GM12801 (cell line): ENCODE data around the gene RASD2.

Experiments
- TF ChIP-seq, protein P1 (sequence below): IDR thresholded peaks from one replicate; pipeline ENCODE4 v1.5.1; 2011; ENCODE audit warnings: control low read depth; ENCODE audit not compliant: insufficient read length; ENCODE audit errors: extremely low read depth

Gene RASD2

DNA sequence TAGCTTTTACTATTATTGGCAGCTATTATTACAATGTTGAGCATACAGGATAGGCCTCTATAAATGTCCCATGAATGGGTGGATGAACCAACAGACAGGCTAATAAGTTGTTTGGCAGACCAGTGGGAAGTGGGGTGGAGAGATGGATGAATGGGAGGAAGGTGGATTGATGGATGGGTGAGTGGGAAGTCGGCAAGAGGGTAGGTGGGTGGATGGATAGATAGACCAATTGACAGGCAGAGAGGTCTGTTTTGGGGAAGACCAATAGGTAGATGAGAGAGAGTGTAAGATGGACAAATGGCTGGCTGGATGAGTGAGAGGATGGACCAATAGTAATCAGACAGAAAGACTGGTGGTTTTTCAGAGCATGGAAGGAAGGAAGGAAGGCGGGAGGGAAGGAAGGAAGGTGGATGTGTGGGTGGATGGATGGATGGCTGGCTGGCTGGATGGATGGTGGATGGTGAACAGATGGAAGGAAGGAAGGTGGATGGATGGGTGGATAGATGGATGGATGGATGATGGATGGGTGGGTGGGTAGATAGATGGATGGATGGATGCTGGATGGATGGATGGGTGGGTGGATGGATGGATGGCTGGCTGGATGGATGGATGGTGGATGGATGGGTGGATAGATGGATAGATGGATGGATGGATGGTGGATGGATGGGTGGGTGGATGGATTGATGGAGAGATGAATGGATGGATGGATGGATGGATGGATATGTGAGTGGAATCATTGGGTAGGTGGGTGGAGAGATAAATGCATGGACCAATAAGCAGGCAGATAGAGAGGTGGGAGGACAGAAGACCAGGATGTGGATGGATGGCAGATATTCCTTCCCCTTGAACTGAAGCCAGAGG, 37.4 kb downstream of the RASD2 start:
- TF ChIP-seq, protein P1, sequence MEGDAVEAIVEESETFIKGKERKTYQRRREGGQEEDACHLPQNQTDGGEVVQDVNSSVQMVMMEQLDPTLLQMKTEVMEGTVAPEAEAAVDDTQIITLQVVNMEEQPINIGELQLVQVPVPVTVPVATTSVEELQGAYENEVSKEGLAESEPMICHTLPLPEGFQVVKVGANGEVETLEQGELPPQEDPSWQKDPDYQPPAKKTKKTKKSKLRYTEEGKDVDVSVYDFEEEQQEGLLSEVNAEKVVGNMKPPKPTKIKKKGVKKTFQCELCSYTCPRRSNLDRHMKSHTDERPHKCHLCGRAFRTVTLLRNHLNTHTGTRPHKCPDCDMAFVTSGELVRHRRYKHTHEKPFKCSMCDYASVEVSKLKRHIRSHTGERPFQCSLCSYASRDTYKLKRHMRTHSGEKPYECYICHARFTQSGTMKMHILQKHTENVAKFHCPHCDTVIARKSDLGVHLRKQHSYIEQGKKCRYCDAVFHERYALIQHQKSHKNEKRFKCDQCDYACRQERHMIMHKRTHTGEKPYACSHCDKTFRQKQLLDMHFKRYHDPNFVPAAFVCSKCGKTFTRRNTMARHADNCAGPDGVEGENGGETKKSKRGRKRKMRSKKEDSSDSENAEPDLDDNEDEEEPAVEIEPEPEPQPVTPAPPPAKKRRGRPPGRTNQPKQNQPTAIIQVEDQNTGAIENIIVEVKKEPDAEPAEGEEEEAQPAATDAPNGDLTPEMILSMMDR = no peak

DNA sequence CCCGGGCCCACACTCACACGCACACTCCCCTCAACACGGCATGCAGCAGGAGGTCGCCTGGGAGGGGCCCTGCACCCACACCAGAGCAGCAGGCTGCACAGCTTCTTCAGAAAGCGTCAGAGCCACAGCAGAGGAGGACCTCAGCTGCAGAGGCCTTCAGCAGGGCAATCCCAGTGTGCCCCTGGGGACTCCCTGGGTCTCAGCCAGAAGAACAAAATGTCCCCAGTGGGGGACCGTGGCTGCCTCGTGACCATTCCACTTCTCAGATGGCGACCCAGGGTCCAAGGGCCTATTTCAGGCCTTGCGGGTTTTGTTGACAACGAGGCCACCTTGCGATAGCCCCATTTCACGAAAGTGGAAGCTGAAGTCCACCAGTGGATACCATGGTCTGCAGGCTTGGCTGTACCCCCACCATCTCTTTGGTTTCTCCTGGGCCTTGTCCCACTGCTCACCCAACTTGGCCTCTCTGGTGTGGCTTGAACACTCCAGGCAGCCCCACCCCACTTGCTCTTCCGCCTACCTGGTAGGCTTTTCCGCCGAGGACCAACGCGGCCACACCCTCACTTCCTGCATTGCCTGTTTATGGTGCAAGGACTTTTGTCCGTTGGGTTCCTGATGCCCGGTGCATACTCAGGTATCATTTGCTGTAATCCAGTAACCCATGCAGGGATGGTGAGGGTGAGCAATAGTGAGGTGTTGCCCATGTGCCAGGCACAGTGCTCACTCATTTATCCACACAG, 38.4 kb downstream of the RASD2 start:
- TF ChIP-seq, protein P1 = no peak

- TF ChIP-seq, protein P1 = no peak
These were observed 39.9 kb downstream of the RASD2 start for GRCh38 chr22:35580351-35581022.

- TF ChIP-seq, protein P1 = no peak
These were observed 40.4 kb downstream of the RASD2 start for GRCh38 chr22:35581023-35581413.

- TF ChIP-seq, protein P1 = no peak
These were observed 41.7 kb downstream of the RASD2 start for GRCh38 chr22:35582218-35582860.

GRCh38 chr22:35582861-35583670, 42.4 kb downstream of the RASD2 start:
- TF ChIP-seq, protein P1 = no peak
